Activated B cell treated with CpG ODN at 0.5 μM for 24 hours (primary cell): Measurements from ENCODE around the gene HIP1R. TPM values are rescaled to one million over a fixed set of nuclear protein-coding genes. Genes with fewer than 3 reads are reported as not detected.
A peak's percentile ranks its signal among the peaks of the same experiment; 100 is the strongest.
"Not testable (repeated sequence)": the region's sequence is repeated elsewhere in the genome, so short reads cannot be mapped to it uniquely, and the experiment has no call there.

Experiments used
- ATAC-seq: fragments of 200-7000 bp; cut with Tn5 transposase; one replicate; pipeline ENCODE4 v1.10.0; 2021; ENCODE audit warnings: low read depth, mild to moderate bottlenecking, moderate library complexity
- CTCF ChIA-PET: fragments of 350-600 bp; sonication (Branson Sonifier 250); formaldehyde crosslinking; loops from one replicate; lab custom pipeline; 2021; ENCODE audit warnings: antibody characterized with exemption; lab: Charles Lee
- POLR2A ChIA-PET: fragments of 350-600 bp; sonication (Branson Sonifier 250); formaldehyde crosslinking; loops from one replicate; lab custom pipeline; 2021; ENCODE audit warnings: antibody characterized with exemption; lab: Charles Lee
- DNase-seq: peaks from one replicate; pipeline ENCODE4 v3.0.0; 2022
- H3K27ac Mint-ChIP-seq: one replicate; pipeline ENCODE4 v1.8.0; 2020; ENCODE audit warnings: mixed read lengths
- H3K27me3 Mint-ChIP-seq: one replicate; pipeline ENCODE4 v1.8.0; 2021; ENCODE audit warnings: mixed read lengths
- H3K36me3 Mint-ChIP-seq: one replicate; pipeline ENCODE4 v1.8.0; 2021; ENCODE audit warnings: low read depth, mixed read lengths
- H3K4me1 Mint-ChIP-seq: one replicate; pipeline ENCODE4 v1.8.0; 2021; ENCODE audit warnings: mixed read lengths
- H3K4me3 Mint-ChIP-seq: one replicate; pipeline ENCODE4 v1.8.0; 2020; ENCODE audit warnings: mild to moderate bottlenecking, mixed read lengths
- H3K9me3 Mint-ChIP-seq: one replicate; pipeline ENCODE4 v1.8.0; 2020; ENCODE audit warnings: mixed read lengths
- CTCF ChIP-seq: fragments of 200-600 bp; IDR thresholded peaks from one replicate; pipeline ENCODE4 v1.8.0; 2022; ENCODE audit warnings: antibody characterized with exemption, mild to moderate bottlenecking
- intact Hi-C: fragments of 100-400 bp; cut with micrococcal nuclease; formaldehyde crosslinking; loops from one replicate; pipeline ENCODE4 v1.15.1; 2024
- total RNA-seq: library from RNA; stranded (reverse); gene quantifications from 2 replicates; pipeline ENCODE4 v1.2.3, GENCODE V29; 2022

Gene HIP1R
- total RNA-seq, 1 donor from 2014 or later, result 154 TPM

- CTCF ChIA-PET, result interaction anchor here (1.3 to 3.9 kb wide), 2 partner anchors 8 to 50 kb away, joined by 5 to 17 read pairs; no protein-coding TSS in a partner anchor
- peaks cover 96% of the 10 kb centered on the region for H3K4me1 Mint-ChIP-seq
- intact Hi-C loops, result loop anchor here (5.0 to 10.0 kb wide), 3 partner anchors 34 to 492 kb away; no protein-coding TSS in a partner anchor
- H3K36me3 Mint-ChIP-seq, result peaks cover 27% of the 10 kb centered on the region
- ATAC-seq, result no peak
- no peaks in the 10 kb centered on the region for H3K9me3 Mint-ChIP-seq
- H3K27me3 Mint-ChIP-seq, result no peaks in the 10 kb centered on the region
- POLR2A ChIA-PET, result interaction anchor here (0.6 to 6.7 kb wide), 6 partner anchors 8 to 336 kb away, joined by 3 to 99 read pairs (median 27); partner anchors contain the start of genes MPHOSPH9 and MTRFR
- no peak for DNase-seq
- H3K27ac Mint-ChIP-seq, result peak overlapping the region; percentile 92
- peak overlapping the region; percentile 97 for H3K4me3 Mint-ChIP-seq
- no peak for TF ChIP-seq CTCF
These were observed 61.4 kb downstream of the HIP1R start for GRCh38 chr12:122896662-122897061.

GRCh38 chr12:122899887-122900286, 64.6 kb downstream of the HIP1R start:
- H3K4me3 Mint-ChIP-seq, result no peak overlapping the region
- intact Hi-C loops, result loop anchor here (2.0 to 10.0 kb wide), 4 partner anchors 32 to 495 kb away; partner anchors contain the start of gene OGFOD2
- no peak for ATAC-seq
- CTCF ChIA-PET, result interaction anchor here (0.7 to 3.9 kb wide), 2 partner anchors 12 to 18 kb away, joined by 4 to 17 read pairs; no protein-coding TSS in a partner anchor
- peaks cover 83% of the 10 kb centered on the region for H3K4me1 Mint-ChIP-seq
- peak overlapping the region; percentile 92 for H3K27ac Mint-ChIP-seq
- no peak for TF ChIP-seq CTCF
- no peaks in the 10 kb centered on the region for H3K9me3 Mint-ChIP-seq
- H3K36me3 Mint-ChIP-seq, result peaks cover 9% of the 10 kb centered on the region
- no peaks in the 10 kb centered on the region for H3K27me3 Mint-ChIP-seq
- POLR2A ChIA-PET, result interaction anchor here (0.6 to 6.3 kb wide), 9 partner anchors 11 to 1266 kb away, joined by 3 to 99 read pairs (median 13); partner anchors contain the start of genes MPHOSPH9 and MTRFR
- DNase-seq, result no peak

GRCh38 chr12:122902854-122903692, 67.8 kb downstream of the HIP1R start:
- CTCF ChIA-PET, result no interaction called here
- DNase-seq (no peak), ATAC-seq (no peak)
- TF ChIP-seq CTCF, result no peak
- intact Hi-C loops, result loop anchor here (2.0 kb wide), 1 partner anchor 16 kb away; no protein-coding TSS in a partner anchor
- no peaks in the 10 kb centered on the region for H3K27me3 Mint-ChIP-seq
- H3K9me3 Mint-ChIP-seq, result no peaks in the 10 kb centered on the region
- H3K4me3 Mint-ChIP-seq, result no peak overlapping the region
- POLR2A ChIA-PET, result interaction anchor here (0.7 to 1.5 kb wide), 4 partner anchors 16 to 58 kb away, joined by 3 to 10 read pairs (median 6); no protein-coding TSS in a partner anchor
- peaks cover 53% of the 10 kb centered on the region for H3K4me1 Mint-ChIP-seq
- H3K36me3 Mint-ChIP-seq, result no peaks in the 10 kb centered on the region
- H3K27ac Mint-ChIP-seq, result peak overlapping the region; percentile 70

- Mint-ChIP-seq H3K27ac (peak overlapping the region; percentile 70), H3K4me3 (no peak overlapping the region), H3K4me1 (peaks cover 47% of the 10 kb centered on the region), H3K36me3 (no peaks in the 10 kb centered on the region), H3K9me3 (no peaks in the 10 kb centered on the region), H3K27me3 (no peaks in the 10 kb centered on the region)
- ChIA-PET CTCF (no interaction called here), POLR2A (interaction anchor here (1.1 to 1.5 kb wide), 3 partner anchors 15 to 33 kb away, joined by 3 to 5 read pairs (median 3); no protein-coding TSS in a partner anchor)
- intact Hi-C loops, result loop anchor here (2.0 kb wide), 1 partner anchor 15 kb away; no protein-coding TSS in a partner anchor
- DNase-seq (no peak), ATAC-seq (no peak)
- no peak for TF ChIP-seq CTCF
These were observed 68.4 kb downstream of the HIP1R start for GRCh38 chr12:122903693-122904034.

GRCh38 chr12:122905258-122905657, 70.0 kb downstream of the HIP1R start:
- POLR2A ChIA-PET, result interaction anchor here (0.7 kb wide), 1 partner anchor 30 kb away, joined by 10 read pairs; no protein-coding TSS in a partner anchor
- H3K4me3 Mint-ChIP-seq, DNase-seq, H3K27ac Mint-ChIP-seq, H3K9me3 Mint-ChIP-seq, H3K27me3 Mint-ChIP-seq, CTCF ChIA-PET, intact Hi-C loops, ATAC-seq, H3K36me3 Mint-ChIP-seq: not testable (repeated sequence)
- H3K4me1 Mint-ChIP-seq, result peaks cover 31% of the 10 kb centered on the region
